DOHH2 (cell line): ENCODE results near the gene GBE1.

Source experiments
- EZH2phosphoT487 ChIP-seq: fragments of 200-600 bp; sonication (generic); IDR thresholded peaks from 2 replicates; pipeline ENCODE4 v1.6.1; 2017; ENCODE audit warnings: borderline replicate concordance, mild to moderate bottlenecking, antibody characterized with exemption, low read length, moderate library complexity, mixed read lengths
- TF ChIP-seq, protein P1 (sequence below): fragments of 200-600 bp; sonication (generic); IDR thresholded peaks from one replicate; pipeline ENCODE4 v1.5.1; 2014; ENCODE audit warnings: antibody characterized with exemption, mild to moderate bottlenecking, low read depth, low read length; ENCODE audit not compliant: poor library complexity, severe bottlenecking

DNA sequence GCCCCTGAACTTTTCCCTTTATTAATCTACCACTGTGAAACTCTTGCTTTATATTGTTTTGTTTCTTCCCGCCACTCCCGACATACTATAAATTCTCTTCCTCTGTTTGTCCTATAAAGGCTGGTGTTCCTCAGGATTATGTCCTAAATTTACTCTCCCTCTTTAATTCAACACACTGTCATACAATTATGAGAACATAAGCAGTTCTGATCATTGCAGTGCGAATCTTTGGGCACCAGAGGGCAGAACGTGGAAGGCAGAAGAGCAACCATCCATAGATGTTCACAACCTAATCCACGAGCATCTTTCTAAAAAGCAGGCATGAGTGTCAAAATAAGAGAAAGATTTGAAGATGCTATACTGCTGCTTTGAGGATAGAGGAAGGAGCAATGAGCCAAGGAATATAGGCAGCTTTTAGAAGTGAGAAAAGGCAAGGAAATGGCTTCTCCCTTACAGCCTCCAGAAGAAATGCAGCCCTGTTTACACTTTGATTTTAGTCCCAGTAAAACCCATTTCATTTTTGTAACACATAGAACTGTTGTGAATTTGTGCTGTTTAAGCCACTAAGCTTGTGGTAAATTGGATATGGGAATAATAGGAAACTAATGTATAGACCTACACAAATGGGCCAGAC, 179.4 kb downstream of the GBE1 start:
- TF ChIP-seq, protein P1, sequence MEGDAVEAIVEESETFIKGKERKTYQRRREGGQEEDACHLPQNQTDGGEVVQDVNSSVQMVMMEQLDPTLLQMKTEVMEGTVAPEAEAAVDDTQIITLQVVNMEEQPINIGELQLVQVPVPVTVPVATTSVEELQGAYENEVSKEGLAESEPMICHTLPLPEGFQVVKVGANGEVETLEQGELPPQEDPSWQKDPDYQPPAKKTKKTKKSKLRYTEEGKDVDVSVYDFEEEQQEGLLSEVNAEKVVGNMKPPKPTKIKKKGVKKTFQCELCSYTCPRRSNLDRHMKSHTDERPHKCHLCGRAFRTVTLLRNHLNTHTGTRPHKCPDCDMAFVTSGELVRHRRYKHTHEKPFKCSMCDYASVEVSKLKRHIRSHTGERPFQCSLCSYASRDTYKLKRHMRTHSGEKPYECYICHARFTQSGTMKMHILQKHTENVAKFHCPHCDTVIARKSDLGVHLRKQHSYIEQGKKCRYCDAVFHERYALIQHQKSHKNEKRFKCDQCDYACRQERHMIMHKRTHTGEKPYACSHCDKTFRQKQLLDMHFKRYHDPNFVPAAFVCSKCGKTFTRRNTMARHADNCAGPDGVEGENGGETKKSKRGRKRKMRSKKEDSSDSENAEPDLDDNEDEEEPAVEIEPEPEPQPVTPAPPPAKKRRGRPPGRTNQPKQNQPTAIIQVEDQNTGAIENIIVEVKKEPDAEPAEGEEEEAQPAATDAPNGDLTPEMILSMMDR = peak; percentile 89
- no peak for TF ChIP-seq EZH2phosphoT487
